Cardiac muscle cell (in vitro differentiated cells and primary cell): Measurements from ENCODE around the gene PLEKHH3. TPM values are rescaled to one million over a fixed set of nuclear protein-coding genes. Genes with fewer than 3 reads are reported as not detected.

Experiments used
- DNase-seq, 2 donors: peaks; one replicate each; pipeline versions ENCODE4 v3.0.0 to v3.0.0-alpha.2; 2010 to 2017; ENCODE audit warnings: low read depth in 1 of 2, low spot score in 1 of 2
- H3K27ac ChIP-seq: fragments of 200-600 bp; sonication (generic); 2 replicates; pipeline ENCODE4 v1.5.1; 2016
- H3K27me3 ChIP-seq: fragments of 200-600 bp; sonication (generic); 2 replicates; pipeline ENCODE4 v1.6.0; 2016; ENCODE audit warnings: control low read depth
- H3K36me3 ChIP-seq: fragments of 200-600 bp; sonication (generic); 2 replicates; pipeline ENCODE4 v1.5.1; 2016; ENCODE audit warnings: control low read depth
- H3K4me1 ChIP-seq: fragments of 200-600 bp; sonication (generic); 2 replicates; pipeline ENCODE4 v1.8.1; 2017; ENCODE audit warnings: low read depth, mild to moderate bottlenecking, mixed run types
- H3K4me3 ChIP-seq: fragments of 200-600 bp; sonication (generic); 2 replicates; pipeline ENCODE4 v1.5.1; 2016; ENCODE audit warnings: mild to moderate bottlenecking
- H3K9me3 ChIP-seq: fragments of 200-600 bp; sonication (generic); 2 replicates; pipeline ENCODE4 v1.5.1; 2017; ENCODE audit warnings: low read depth, mild to moderate bottlenecking, control low read depth
- polyA plus RNA-seq: library from polyadenylated mRNA; unstranded; fragments of >200 nt; fragmentation: Nextera tagmentation; extraction: Ambion mirVana; gene quantifications from 2 replicates; pipeline ENCODE4 v1.2.1, GENCODE V29; 2016
- total RNA-seq: library from RNA; depleted of rRNA; stranded (reverse); fragments of >200 nt; gene quantifications from 2 replicates; pipeline ENCODE4 v1.2.3, GENCODE V29; 2016
- TF ChIP-seq, protein P1 (sequence below): IDR thresholded peaks from 2 replicates; pipeline ENCODE4 v1.5.1; 2012; ENCODE audit warnings: low read depth, mild to moderate bottlenecking, low read length

Gene PLEKHH3
- total and polyA plus RNA-seq, 2 experiments from 2014 or later, result 54.7 to 79.1 TPM

DNA sequence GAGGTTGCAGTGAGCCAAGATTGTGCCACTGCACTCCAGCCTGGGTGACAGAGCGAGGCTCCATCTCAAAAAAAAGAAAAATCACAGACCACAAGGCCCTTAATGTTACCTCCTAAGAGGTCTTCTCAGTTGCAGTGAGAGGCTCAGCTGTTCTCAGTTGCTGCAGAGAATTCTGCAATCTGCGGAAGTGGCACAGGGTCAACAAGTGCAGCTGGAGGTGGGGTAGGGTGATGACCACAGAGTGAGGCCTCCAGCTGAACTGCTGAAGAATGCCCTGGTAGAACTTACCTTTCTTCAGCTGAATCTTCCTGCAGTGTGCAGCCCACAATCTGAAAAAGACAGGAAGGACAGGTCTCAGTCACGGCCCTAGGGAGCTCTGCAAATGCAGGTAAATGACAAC, 31.8 kb upstream of the PLEKHH3 start:
- Histone ChIP-seq H3K4me1 (no peaks in the 10 kb centered on the region), H3K9me3 (no peaks in the 10 kb centered on the region), H3K27ac (no peak overlapping the region), H3K27me3 (no peaks in the 10 kb centered on the region), H3K36me3 (peaks cover 45% of the 10 kb centered on the region), H3K4me3 (no peak overlapping the region)
- TF ChIP-seq, protein P1, sequence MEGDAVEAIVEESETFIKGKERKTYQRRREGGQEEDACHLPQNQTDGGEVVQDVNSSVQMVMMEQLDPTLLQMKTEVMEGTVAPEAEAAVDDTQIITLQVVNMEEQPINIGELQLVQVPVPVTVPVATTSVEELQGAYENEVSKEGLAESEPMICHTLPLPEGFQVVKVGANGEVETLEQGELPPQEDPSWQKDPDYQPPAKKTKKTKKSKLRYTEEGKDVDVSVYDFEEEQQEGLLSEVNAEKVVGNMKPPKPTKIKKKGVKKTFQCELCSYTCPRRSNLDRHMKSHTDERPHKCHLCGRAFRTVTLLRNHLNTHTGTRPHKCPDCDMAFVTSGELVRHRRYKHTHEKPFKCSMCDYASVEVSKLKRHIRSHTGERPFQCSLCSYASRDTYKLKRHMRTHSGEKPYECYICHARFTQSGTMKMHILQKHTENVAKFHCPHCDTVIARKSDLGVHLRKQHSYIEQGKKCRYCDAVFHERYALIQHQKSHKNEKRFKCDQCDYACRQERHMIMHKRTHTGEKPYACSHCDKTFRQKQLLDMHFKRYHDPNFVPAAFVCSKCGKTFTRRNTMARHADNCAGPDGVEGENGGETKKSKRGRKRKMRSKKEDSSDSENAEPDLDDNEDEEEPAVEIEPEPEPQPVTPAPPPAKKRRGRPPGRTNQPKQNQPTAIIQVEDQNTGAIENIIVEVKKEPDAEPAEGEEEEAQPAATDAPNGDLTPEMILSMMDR, result no peak
- DNase-seq, result no peak

DNA sequence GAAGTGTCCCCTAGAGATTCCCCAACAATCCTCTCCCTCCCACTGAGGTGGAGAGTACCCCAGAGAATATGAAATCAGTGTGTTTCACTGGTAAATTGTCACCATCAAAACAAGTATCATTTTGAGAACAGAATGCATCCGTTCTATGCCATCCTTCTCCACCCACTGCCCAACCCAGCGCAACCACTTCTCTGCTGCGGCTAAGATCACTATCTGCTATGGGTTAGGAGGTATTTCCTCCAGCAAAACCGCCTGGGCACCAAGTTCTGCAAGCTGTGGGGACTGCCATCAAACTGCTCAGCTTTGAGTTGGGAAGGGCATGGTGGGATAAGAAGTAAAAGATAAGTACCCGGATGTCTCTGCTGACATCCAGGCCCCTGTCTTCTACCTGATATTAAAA, 29.9 kb upstream of the PLEKHH3 start:
- no peak for DNase-seq
- no peaks in the 10 kb centered on the region for H3K4me1 ChIP-seq
- H3K4me3 ChIP-seq, result no peak overlapping the region
- no peaks in the 10 kb centered on the region for H3K9me3 ChIP-seq
- no peaks in the 10 kb centered on the region for H3K27me3 ChIP-seq
- TF ChIP-seq, protein P1, result no peak
- peaks cover 47% of the 10 kb centered on the region for H3K36me3 ChIP-seq
- no peak overlapping the region for H3K27ac ChIP-seq

DNA sequence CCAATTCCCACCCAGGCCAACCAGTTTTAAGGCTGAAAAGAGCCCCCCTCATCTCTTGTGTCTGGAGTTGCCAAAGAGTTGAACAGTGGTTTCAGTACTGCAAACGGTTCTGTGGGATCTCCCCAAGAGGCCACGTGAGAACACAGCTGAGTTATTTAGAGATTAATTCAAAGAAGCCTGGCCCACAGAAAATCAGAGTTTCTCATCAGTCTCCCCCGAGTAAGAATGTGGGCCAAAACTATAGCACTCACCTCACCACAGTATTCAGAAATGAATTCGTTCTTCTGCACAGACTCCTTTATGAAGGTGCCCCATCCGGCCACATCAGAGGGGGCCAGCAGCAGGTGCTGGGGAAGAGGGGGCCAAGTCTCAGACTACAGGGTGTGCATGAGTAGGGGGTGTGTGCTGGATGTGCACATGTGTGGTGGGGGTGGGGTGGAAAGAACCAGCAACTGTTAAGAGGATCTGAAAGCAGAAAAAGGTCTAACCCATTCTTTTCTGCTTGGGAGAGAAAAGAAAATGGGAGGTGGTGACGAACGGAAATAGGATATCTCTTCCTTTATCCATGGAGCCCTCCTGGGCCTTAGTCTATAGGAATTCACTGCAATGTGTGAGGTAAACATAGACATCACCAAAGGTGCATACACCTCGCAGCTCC, 28.2 kb upstream of the PLEKHH3 start:
- H3K4me1 ChIP-seq, result no peaks in the 10 kb centered on the region
- H3K27ac ChIP-seq, result no peak overlapping the region
- no peaks in the 10 kb centered on the region for H3K27me3 ChIP-seq
- H3K9me3 ChIP-seq, result no peaks in the 10 kb centered on the region
- H3K4me3 ChIP-seq, result no peak overlapping the region
- no peak for DNase-seq
- TF ChIP-seq, protein P1, result no peak
- peaks cover 45% of the 10 kb centered on the region for H3K36me3 ChIP-seq

DNA sequence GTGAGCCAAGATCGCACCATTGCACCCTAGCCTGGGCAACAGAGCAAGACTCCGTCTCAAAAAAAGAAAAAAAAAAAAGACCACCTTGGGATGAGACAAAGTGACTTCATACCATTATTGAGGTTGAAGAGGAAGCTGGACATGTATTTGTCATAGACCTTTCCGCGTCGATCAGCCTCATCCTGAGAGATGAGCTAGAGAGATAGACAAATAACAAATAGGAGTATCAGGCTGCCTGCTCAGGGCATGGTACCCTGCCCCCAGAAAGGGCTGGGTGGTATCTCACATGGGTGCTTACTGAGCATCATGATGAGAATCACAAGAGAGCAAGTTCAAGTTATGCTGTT, 27.7 kb upstream of the PLEKHH3 start:
- H3K36me3 ChIP-seq, result peaks cover 42% of the 10 kb centered on the region

DNA sequence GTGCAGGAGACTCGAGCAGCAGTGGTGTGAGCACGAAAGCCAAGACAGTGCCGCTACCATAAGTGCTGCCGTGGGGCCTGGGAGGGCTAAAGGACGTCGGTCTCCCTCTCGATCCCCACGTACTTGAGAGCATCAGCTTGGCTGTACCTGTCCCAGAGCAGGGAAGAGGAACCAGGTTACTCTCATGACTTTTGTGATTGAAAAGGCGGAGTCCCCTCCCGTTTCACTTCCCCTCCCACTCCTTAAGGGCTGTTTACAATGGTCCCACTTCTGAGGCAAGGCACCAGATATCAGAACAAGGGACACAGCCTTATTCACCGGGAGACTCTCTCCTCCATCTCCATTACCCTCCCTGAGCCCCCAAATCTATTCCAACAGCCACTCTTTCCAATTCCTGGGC, 25.7 kb upstream of the PLEKHH3 start:
- H3K4me1 ChIP-seq, result no peaks in the 10 kb centered on the region
- H3K36me3 ChIP-seq, result peaks cover 37% of the 10 kb centered on the region
- no peaks in the 10 kb centered on the region for H3K9me3 ChIP-seq
- no peak overlapping the region for H3K27ac ChIP-seq
- TF ChIP-seq, protein P1, result no peak
- H3K27me3 ChIP-seq, result no peaks in the 10 kb centered on the region
- no peak overlapping the region for H3K4me3 ChIP-seq
- DNase-seq, result no peak

More for the DNA sequence above, 27.7 kb upstream of the PLEKHH3 start:
- H3K9me3 ChIP-seq, result no peaks in the 10 kb centered on the region
- H3K27ac ChIP-seq, result no peak overlapping the region
- no peaks in the 10 kb centered on the region for H3K27me3 ChIP-seq
- H3K4me3 ChIP-seq, result no peak overlapping the region
- TF ChIP-seq, protein P1, result no peak
- no peak for DNase-seq
- no peaks in the 10 kb centered on the region for H3K4me1 ChIP-seq
